Myocyte (in vitro differentiated cells): ENCODE measurements around the gene IPCEF1. TPM values are rescaled to one million over a fixed set of nuclear protein-coding genes. Genes with fewer than 3 reads are reported as not detected.
A peak's percentile ranks its signal among the peaks of the same experiment; 100 is the strongest.
"Not testable (repeated sequence)": the region's sequence is repeated elsewhere in the genome, so short reads cannot be mapped to it uniquely, and the experiment has no call there.

Source experiments
- DNase-seq: peaks from one replicate; pipeline ENCODE4 v3.0.0-alpha.2; 2012; ENCODE audit warnings: low read depth
- total RNA-seq: library from RNA; depleted of rRNA; stranded (reverse); fragments of >200 nt; gene quantifications from 2 replicates; pipeline ENCODE4 v1.2.3, GENCODE V29; 2014

Gene IPCEF1
- total RNA-seq, 1 donor from 2014 or later: not detected

DNA sequence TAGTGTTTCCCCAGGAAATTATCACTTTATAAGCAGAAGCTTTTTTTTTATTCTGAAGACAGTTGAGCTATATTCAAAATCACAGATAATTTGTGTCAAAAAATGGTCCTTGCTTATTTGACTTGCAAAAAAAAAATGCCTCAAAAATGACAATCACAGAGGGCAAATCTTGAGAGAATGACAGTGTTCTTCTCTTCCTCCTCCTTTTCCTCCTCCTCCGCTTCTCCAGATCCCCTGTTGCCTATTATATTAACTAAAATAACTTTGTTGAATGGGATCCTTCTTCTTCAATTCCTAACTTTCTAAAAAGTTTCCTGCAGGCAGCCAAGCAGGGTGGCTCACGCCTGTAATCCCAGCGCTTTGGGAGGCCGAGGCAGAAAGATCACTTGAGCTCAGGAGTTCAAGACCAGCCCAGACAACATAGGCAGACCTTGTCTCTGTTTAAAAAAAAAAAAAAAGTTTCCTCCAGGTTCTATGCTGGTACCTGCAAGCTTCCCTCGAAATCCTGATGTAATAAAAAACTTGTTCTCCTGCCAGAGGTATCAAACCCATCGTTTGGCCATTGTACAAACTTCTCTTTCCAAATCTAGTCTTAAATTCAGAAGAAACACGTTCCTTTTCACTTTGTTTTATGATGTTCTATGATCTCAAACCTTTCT lies 128.6 kb downstream of the IPCEF1 start:
- no peak for DNase-seq

GRCh38 chr6:154226461-154226860 lies 130.1 kb downstream of the IPCEF1 start:
- no peak for DNase-seq

GRCh38 chr6:154223296-154223695 lies 133.3 kb downstream of the IPCEF1 start:
- DNase-seq: no peak

DNA sequence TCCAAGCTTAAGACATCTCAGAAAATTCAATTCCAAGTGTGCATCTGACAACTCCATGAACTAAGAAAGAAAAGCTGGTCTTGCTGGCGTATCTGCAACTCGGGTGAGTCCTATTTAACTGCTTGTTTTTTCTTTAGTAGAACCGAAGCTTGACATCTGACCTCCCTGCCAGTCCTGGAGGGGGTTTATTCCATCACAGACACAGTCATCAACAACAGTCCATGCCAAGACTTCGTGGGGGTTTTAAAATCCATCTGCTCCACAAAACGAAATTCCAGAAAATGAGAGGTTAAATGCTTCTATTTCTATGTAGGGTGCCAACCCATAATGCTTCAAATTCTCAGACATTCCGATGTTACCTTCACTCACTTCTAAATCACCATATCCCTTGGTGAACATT lies 133.9 kb downstream of the IPCEF1 start:
- DNase-seq: no peak

GRCh38 chr6:154219250-154219649 lies 137.4 kb downstream of the IPCEF1 start:
- DNase-seq: no peak

DNA sequence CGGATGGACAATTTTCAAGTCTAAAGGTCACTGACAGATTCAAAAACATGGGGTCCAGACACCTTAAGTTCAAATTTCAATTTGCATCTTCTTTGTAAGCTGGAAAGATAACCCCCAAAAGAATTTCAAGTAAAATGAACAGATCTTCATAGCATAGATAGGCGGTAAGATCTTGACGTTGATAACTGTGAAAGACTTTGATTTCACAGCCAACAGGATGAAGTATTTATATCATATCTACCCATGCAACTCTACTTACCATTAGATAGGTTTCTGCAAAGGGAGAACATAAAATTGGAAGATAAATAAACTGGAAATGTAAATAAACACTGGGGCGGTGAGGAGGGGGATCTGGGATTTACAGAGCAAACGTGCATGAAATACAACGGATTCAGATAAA lies 137.8 kb downstream of the IPCEF1 start:
- DNase-seq: no peak

GRCh38 chr6:154218301-154218700 lies 138.3 kb downstream of the IPCEF1 start:
- DNase-seq: no peak

DNA sequence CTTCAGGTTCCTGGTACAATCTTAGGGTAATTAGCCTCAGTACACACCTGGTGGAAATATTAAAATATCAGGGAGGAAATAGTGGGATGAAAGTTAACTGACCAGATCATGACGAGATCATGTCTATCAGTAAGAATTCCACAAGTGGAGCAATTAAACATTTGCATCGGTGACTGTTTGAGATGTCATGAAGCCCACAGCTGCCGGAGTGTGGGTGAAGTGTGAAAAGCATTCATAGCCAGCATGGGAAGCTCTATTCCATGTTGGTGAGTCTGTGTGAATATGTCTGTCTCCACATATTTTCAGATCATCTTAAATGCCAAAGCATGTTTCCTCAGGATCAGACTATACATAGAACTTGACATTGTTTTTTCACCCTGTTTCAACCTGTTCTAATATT lies 142.8 kb downstream of the IPCEF1 start:
- no peak for DNase-seq

DNA sequence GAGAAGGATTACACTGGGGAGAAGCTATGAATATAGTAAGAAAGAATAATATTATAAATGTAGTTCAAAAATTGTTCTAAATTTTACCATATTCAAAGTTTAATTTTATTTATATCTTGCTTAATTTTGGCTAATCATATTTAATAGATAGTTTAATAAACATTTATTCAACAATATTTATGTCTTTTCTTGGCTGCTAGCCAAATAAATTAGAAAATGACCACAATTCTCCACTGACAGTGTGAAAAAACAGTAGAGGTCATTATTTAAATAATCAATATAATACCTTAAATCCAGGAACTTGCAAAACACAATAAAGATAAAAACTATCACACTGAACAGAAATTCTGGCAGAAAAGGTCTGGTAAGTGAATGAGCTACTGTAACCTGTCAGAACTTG lies 145.9 kb downstream of the IPCEF1 start:
- DNase-seq: no peak

- no peak for DNase-seq
Measured at GRCh38 chr6:154209555-154209954, 147.0 kb downstream of the IPCEF1 start.

DNA sequence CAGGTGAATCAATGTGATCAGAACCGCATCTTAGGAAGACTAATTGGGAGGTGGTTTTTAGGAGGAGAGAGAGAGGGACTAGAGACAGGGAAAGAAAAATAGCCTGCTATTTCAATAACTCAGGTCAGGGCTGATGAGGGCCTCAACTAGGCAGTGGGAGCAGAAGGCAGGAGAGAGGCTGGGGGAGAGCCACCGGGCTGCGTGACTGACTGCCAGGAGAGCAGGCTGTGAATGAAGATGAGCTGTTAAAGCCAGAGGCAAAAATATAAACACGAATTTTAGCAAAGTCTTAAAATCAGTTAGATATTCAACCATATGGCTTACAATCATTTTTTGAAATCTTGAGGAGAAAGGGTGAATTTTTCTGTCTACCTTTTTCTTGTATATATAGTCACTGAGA lies 149.6 kb downstream of the IPCEF1 start:
- DNase-seq: no peak

DNA sequence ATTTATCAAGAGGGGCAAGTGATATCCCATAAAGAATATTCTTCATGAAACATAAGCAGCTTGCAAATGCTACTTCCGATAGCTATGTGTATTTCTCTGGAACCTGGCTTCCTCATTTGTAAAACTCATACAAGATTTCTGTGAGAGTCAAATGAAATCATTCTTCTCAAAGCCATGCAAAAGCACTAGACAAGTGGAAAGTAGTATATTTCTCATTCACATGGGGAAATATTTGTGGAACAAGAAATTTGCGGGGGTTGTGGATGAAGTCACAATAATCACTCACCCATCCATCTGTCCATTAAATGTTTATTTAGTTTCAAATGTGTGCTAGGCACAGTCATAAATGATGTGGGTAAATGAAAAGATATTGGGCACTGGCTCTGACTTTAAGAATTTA lies 150.5 kb downstream of the IPCEF1 start:
- no peak for DNase-seq

DNA sequence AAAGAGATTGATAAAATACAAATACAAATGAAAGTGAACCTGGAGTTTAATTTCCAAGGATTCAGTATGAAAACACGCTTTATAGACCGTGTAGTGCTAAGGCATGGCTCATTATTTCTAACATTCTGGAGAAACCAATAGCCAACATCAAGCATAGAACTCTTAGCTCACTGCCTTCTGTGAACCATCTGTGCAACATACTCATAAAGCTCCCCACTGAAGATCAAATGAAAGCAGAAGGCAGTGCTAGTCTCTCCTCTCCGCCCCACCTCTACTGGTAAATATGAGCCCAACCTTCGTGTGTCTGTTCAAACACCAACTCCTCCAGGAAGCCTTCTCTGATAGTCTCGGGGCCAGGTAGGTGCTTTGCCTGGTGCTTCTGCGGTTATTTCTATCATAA lies 153.6 kb downstream of the IPCEF1 start:
- no peak for DNase-seq

- no peak for DNase-seq
Measured at GRCh38 chr6:154202339-154202738, 154.3 kb downstream of the IPCEF1 start.

- DNase-seq: not testable (repeated sequence)
Measured at GRCh38 chr6:154201688-154202087, 154.9 kb downstream of the IPCEF1 start.

- DNase-seq: peak; percentile 7
Measured at GRCh38 chr6:154197196-154197860, 159.3 kb downstream of the IPCEF1 start.

DNA sequence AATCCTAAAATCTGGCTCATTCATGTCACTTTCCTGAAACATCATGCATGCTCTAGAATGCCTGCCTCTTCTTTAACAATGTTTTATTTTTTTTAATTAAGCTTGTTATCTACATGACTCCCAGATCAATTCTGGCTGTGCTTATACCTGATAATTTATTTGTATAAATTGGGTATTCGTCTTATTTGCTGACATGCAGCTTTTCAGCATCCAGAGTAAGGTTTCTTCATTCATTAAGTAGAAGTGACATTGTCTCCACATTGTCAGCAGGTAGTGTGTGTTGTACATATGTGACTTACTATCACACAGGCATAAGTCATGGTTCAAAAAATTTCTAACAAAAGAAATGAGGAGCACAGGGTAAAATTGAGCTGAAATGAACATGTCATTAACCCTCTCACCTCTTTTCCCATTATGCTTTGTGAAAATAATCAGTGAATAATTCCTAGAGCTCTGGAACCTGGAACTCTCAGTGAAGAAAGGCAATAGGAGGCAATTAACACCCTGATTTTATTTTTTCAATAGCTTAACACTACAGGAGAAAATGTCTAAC lies 160.2 kb downstream of the IPCEF1 start:
- DNase-seq: no peak

- no peak for DNase-seq
Measured at GRCh38 chr6:154187714-154188113, 168.9 kb downstream of the IPCEF1 start.

- DNase-seq: no peak
Measured at GRCh38 chr6:154187203-154187602, 169.4 kb downstream of the IPCEF1 start.

DNA sequence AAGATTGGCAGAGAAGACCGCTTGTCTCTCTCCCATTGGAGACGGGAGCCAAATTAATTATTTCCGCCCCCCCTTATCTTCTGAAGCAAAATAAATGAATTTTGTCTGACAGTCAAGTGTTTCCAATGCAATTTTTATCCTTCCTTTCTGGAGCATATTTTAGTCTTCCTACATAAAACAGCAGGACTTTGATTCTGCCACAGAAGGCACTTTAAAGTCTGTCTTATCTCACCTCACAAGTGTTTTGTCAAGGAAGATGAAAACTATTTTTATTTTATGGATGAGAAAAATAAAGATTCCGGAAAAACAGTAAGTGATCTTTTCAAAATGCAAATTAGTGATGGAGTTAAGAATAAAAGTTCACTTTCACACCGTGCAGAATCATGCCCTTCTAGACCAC lies 177.2 kb downstream of the IPCEF1 start:
- DNase-seq: no peak

DNA sequence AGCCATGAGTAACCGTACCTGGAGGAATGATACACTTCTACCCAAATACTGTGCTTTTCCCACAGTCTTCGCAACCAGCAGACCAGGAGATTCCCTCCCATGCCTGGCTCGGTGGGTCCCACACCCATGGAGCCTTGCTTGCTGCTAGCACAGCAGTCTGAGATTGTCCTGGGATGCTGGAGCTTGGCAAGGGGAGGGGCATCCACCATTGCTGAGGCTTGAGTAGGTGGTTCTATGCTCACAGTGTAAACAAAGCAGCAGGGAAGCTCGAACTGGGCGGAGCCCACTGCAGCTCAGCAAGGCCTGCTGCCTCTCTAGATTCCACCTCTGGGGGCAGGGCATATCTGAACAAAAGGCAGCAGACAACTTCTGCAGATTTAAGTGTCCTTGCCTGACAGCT lies 184.2 kb downstream of the IPCEF1 start:
- not testable (repeated sequence) for DNase-seq

DNA sequence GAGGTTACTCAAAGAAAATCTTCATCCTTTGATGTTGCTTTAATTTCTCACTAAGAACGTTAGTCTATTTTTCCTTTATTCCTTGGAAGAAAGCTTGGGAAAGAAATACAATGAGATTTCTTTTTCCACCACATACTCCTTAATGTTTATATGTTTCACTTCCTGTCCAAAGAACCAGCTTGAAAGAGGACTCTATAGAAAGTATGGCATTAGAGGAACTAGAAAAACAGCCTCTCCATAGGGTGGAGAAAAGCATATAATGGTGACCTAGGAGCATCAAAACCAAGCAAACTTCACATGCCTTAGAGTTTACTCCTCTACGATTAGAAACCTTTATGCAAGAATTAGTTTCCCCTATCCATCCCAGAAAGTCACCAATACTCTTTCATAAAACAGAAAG lies 186.5 kb downstream of the IPCEF1 start:
- DNase-seq: no peak
